ENCODE measurements around the gene IFNL2.

DNA sequence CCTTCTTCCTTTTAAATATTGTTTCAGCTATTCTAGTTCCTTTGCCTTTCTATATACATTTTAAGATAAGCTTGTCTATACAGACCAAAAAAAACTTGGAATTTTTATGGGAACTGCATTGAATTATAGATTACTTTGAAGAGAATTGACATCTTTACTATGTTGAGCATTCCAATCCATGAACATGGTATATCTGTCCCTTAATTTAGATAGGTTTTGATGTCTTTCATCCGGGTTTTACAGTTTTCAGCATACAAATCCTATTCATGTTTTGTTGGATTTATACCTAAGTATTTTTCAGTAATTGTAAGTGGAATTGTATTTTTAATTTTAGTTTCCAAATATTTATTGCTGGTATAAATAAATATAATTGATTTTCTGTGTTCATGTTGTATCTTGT, 15.8 kb downstream of the IFNL2 start:
- TF ChIP-seq CTCF (conservative IDR thresholded peaks at IDR 0.05; ENCODE audit: low read length) (no peak), EZH2phosphoT487 (IDR thresholded peaks at IDR 0.05; ENCODE audit: borderline replicate concordance) (no peak)
